MM.1S (cell line): ENCODE data around the gene EIF2S1.

Source experiments
- EZH2phosphoT487 ChIP-seq: fragments of 300-600 bp; sonication (generic); IDR thresholded peaks from 2 replicates; pipeline ENCODE4 v1.6.1; 2018; ENCODE audit warnings: antibody characterized with exemption, low read length
- TF ChIP-seq, protein P1 (sequence below): fragments of 300-600 bp; sonication (generic); IDR thresholded peaks from 2 replicates; pipeline ENCODE4 v1.5.1; 2016; ENCODE audit warnings: antibody characterized with exemption, low read length, mixed read lengths

- TF ChIP-seq, protein P1, sequence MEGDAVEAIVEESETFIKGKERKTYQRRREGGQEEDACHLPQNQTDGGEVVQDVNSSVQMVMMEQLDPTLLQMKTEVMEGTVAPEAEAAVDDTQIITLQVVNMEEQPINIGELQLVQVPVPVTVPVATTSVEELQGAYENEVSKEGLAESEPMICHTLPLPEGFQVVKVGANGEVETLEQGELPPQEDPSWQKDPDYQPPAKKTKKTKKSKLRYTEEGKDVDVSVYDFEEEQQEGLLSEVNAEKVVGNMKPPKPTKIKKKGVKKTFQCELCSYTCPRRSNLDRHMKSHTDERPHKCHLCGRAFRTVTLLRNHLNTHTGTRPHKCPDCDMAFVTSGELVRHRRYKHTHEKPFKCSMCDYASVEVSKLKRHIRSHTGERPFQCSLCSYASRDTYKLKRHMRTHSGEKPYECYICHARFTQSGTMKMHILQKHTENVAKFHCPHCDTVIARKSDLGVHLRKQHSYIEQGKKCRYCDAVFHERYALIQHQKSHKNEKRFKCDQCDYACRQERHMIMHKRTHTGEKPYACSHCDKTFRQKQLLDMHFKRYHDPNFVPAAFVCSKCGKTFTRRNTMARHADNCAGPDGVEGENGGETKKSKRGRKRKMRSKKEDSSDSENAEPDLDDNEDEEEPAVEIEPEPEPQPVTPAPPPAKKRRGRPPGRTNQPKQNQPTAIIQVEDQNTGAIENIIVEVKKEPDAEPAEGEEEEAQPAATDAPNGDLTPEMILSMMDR: no peak
- TF ChIP-seq EZH2phosphoT487: no peak
Measured at GRCh38 chr14:67421356-67422224, 61.5 kb downstream of the EIF2S1 start.
